HPDE6-E6E7 (cell line): ENCODE data around the gene MPST.

Experiments used
- DNase-seq: peaks from one replicate; pipeline ENCODE4 v3.0.0; 2011; ENCODE audit warnings: missing footprints; ENCODE audit errors: extremely low spot score

Gene MPST

GRCh38 chr22:37079158-37079557, 59.6 kb downstream of the MPST start:
- no peak for DNase-seq
